WTC11 (cell line): ENCODE measurements around the gene C3orf18.

Source experiments
- IRF1 ChIP-seq: sonication (generic); formaldehyde crosslinking; IDR thresholded peaks from 2 replicates; pipeline ENCODE4 v1.8.0; 2023; ENCODE audit warnings: missing genetic modification reagents
- KAT7 ChIP-seq: sonication (generic); formaldehyde crosslinking; IDR thresholded peaks from 2 replicates; pipeline ENCODE4 v1.8.1; 2023; ENCODE audit warnings: missing genetic modification reagents, mild to moderate bottlenecking, borderline replicate concordance
- ZNF416 ChIP-seq: fragments of 250-450 bp; sonication (Bioruptor Pico); IDR thresholded peaks from 2 replicates; pipeline ENCODE4 v1.9.0; 2021; ENCODE audit warnings: mild to moderate bottlenecking, inconsistent platforms

GRCh38 chr3:50616770-50617095 is 49.2 kb upstream of the C3orf18 start:
- TF ChIP-seq KAT7 (CRISPR knock-in tag) (no peak), ZNF416 (CRISPR knock-in tag) (no peak), IRF1 (CRISPR knock-in tag) (no peak)
